RWPE1 (cell line): Measurements from ENCODE around the gene KRTAP2-3.
A peak's percentile ranks its signal among the peaks of the same experiment; 100 is the strongest.
"Not testable (repeated sequence)": the region's sequence is repeated elsewhere in the genome, so short reads cannot be mapped to it uniquely, and the experiment has no call there.

Experiments used
- CTCF ChIA-PET: fragments of 350-600 bp; sonication (Branson Sonifier 250); formaldehyde crosslinking; extraction: SDS; loops from one replicate; lab custom pipeline; 2021; lab: Yijun Ruan, JAX
- POLR2A ChIA-PET: fragments of 400-600 bp; formaldehyde crosslinking; extraction: SDS; loops from one replicate; lab custom pipeline; 2020; ENCODE audit warnings: antibody characterized with exemption; ENCODE audit not compliant: low non-redundant PET; lab: Yijun Ruan, JAX
- DNase-seq: peaks from one replicate; pipeline ENCODE4 v3.0.0; 2012; ENCODE audit warnings: low spot score
- H3K27ac ChIP-seq: fragments of 450-650 bp; 2 replicates; pipeline ENCODE4 v1.5.1; 2017
- TF ChIP-seq, protein P1 (sequence below): fragments of 450-650 bp; conservative IDR thresholded peaks from 2 replicates; pipeline ENCODE4 v1.5.1; 2017; ENCODE audit warnings: low read depth, mild to moderate bottlenecking

KRTAP2-3 gene

GRCh38 chr17:41037853-41038350 is 22.0 kb downstream of the KRTAP2-3 start:
- CTCF ChIA-PET = interaction anchor here (0.6 kb wide), 1 partner anchor 82 kb away, joined by 3 read pairs; no protein-coding TSS in a partner anchor

DNA sequence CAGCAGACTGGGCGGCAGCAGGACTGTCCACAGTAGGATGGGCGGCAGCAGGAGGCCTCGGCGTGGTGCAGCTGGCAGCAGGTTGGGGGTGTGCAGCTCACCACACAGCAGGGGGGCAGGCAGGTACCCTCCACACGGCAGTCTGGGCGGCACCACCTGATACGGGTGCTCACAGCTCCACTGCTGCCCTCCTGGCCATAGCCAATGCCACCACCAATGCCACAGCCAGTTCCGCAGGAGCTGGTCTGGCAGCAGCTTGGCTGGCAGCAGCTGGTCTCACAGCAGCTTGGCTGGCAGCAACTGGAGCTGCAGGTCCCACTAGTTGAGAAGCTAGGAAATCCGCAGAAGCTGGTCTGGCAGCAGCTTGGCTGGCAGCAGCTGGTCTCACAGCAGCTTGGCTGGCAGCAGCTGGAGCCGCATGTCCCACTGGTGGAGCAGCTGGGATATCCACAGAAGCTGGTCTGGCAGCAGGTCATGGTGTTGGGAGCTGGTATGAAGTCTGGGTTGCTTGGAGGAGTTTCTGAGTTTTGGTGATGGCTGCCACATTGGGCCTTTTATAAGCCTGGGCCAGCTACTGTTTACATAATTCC is 25.5 kb downstream of the KRTAP2-3 start, which contains the start of gene KRTAP1-3:
KRTAP1-3 (minus strand) TSS at position 529 of the 590 bp plus-strand sequence; CDS start at position 476, 53 bp downstream.
- CTCF ChIA-PET, H3K27ac ChIP-seq, POLR2A ChIA-PET, DNase-seq: not testable (repeated sequence)

More at GRCh38 chr17:41037853-41038350, 22.0 kb downstream of the KRTAP2-3 start:
- DNase-seq = no peak
- no peak overlapping the region for H3K27ac ChIP-seq
- TF ChIP-seq, protein P1, sequence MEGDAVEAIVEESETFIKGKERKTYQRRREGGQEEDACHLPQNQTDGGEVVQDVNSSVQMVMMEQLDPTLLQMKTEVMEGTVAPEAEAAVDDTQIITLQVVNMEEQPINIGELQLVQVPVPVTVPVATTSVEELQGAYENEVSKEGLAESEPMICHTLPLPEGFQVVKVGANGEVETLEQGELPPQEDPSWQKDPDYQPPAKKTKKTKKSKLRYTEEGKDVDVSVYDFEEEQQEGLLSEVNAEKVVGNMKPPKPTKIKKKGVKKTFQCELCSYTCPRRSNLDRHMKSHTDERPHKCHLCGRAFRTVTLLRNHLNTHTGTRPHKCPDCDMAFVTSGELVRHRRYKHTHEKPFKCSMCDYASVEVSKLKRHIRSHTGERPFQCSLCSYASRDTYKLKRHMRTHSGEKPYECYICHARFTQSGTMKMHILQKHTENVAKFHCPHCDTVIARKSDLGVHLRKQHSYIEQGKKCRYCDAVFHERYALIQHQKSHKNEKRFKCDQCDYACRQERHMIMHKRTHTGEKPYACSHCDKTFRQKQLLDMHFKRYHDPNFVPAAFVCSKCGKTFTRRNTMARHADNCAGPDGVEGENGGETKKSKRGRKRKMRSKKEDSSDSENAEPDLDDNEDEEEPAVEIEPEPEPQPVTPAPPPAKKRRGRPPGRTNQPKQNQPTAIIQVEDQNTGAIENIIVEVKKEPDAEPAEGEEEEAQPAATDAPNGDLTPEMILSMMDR = no peak
- POLR2A ChIA-PET = no interaction called here

DNA sequence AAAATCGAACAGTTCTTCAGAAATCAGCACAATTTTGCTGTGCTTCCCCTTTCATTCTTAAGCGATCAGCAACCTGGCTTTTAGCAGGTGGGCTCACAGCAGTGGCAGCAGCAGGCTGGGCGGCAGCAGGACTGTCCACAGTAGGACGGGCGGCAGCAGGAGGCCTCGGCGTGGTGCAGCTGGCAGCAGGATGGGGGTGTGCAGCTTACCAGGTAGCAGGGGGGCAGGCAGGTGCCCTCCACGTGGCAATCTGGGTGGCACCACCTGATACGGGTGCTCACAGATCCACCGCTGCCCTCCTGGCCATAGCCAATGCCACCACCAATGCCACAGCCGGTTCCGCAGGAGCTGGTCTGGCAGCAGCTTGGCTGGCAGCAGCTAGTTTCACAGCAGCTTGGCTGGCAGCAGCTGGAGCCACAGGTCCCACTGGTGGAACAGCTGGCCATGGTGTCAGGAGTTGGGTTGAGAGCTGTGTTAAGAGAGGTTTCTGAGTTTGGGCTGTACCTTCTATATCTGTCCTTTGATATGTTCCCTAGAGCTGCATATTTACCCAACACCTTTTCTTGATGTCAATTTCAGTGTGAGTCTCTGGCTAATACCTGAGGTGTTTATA is 30.2 kb downstream of the KRTAP2-3 start, which contains the start of gene KRTAP1-4:
KRTAP1-4 (minus strand) TSS at position 563 of the 613 bp plus-strand sequence; CDS start at position 446, 117 bp downstream.
- H3K27ac ChIP-seq = no peak within 1 kb of the TSS
- ChIA-PET CTCF (interaction anchor here (0.6 kb wide), 1 partner anchor 24 kb away, joined by 3 read pairs; no protein-coding TSS in a partner anchor), POLR2A (no interaction called here)
- TF ChIP-seq, protein P1 = no peak
- DNase-seq = no peak

GRCh38 chr17:41026715-41027471 is 33.0 kb downstream of the KRTAP2-3 start, which contains the start of gene KRTAP1-5:
Gene KRTAP1-5, minus strand, starts transcription at chr17:41027208. Its CDS starts 53 bp downstream, at chr17:41027155.
- no peak for DNase-seq
- POLR2A ChIA-PET = no interaction called here
- CTCF ChIA-PET = interaction anchor here (0.6 kb wide), 1 partner anchor 1400 kb away, joined by 3 read pairs; the partner anchor contains the start of gene PPP1R1B
- TF ChIP-seq, protein P1 = no peak
- peak within 1 kb of the TSS; percentile 27; the same call in 1 of the 2 replicates for H3K27ac ChIP-seq

DNA sequence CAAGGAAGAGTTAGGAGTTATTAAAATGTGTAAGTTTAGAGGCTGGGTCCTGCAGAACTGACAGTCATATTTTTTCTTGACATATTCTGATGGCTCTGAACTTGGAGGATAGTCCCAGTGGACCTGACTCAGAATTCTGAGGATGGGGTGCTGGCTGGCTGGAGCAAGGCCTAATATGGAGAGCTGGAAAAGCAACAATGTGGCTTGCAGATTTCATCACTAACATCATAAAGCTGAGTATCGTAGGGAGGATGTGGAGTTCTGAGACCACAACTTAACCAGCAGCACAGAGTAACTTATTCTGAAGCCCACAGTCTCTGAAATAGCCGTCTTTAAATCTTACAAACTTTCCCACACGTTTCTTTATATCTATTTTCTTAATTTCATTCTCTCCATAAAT is 35.2 kb downstream of the KRTAP2-3 start:
- no peak overlapping the region for H3K27ac ChIP-seq
- ChIA-PET POLR2A (no interaction called here), CTCF (no interaction called here)
- TF ChIP-seq, protein P1 = no peak
- no peak for DNase-seq

DNA sequence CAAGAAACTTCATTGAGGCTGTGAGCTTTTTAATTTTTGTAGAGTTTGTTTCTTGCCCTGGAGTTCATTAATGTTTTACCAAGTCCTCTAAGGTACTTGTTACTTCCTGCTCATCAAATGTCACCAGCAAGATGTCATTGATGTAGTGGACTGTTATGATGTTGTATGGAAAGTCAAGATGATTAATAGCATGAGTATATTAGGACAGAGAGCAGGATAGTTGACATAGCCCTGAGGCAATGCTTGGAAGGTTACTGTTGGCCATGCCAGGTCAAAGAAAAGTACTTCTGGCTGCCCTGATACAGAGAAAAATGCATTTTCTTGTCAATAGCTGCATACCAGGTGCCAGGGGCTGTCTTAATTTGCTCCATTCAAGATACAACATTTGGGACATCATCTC is 39.6 kb downstream of the KRTAP2-3 start:
- ChIA-PET POLR2A (no interaction called here), CTCF (interaction anchor here (1.1 to 1.2 kb wide), 2 partner anchors 38 to 303 kb away, joined by 3 to 4 read pairs; no protein-coding TSS in a partner anchor)
- TF ChIP-seq, protein P1 = no peak
- DNase-seq = no peak
- H3K27ac ChIP-seq = no peak overlapping the region
